ENCODE measurements around the gene MPDZ.

DNA sequence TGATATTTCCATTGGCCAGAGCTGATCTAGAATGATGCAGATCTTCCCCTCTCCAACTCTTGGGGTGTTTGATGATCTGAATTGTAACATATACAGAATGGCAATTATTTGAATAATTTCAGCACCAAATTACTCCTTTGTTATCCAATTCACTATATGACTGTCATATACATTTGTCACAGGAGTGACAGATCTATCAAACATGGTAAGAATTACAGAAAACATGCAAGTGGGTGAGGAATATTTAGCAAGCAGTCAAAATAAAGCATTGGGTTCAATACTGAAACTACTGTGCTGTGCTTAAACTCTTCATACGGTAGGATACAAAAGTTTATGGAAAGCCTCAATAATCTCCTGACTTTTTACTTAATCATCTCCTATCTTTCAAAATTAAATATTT lies 8.8 kb downstream of the MPDZ start:
- TF ChIP-seq CTCF (IDR thresholded peaks at IDR 0.05): no peak
- TF ChIP-seq POLR2A (IDR thresholded peaks at IDR 0.05): no peak
